ENCODE data around the gene KATNAL2. TPM values are rescaled to one million over a fixed set of nuclear protein-coding genes. Genes with fewer than 3 reads are reported as not detected.
A peak's percentile ranks its signal among the peaks of the same experiment; 100 is the strongest.

Gene KATNAL2
- total RNA-seq, 1 experiment from 2014 or later: 2.0 TPM

DNA sequence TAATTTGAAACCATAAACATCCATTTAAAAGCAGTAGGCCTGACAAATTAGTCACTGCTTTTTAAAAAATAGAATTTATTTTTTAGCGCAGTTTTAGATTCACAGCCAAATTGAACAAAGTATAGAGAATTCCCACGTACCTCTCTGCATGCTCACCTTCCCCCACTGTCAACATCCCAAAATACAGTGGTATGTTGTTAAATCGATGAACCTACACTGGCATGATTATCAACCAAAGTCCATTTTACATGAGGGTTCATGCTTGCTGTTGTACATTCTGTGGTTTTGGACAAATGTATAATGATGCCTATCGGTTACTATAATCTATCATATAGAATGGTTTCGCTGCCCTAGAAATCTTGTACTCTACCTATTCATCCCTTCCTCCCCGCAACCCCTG, 123.6 kb downstream of the KATNAL2 start:
- H2AFZ ChIP-seq (ENCODE audit: low read length): no peak overlapping the region
- no peaks in the 10 kb centered on the region for H3F3A ChIP-seq (ENCODE audit: low read length, unreplicated experiment)
- ATAC-seq: no peak
- no peak overlapping the region for H3K4me2 ChIP-seq (ENCODE audit: low read length)
- ChIA-PET CTCF (no interaction called here), POLR2A (ENCODE audit: unreplicated experiment) (no interaction called here)
- TF ChIP-seq, protein P1, sequence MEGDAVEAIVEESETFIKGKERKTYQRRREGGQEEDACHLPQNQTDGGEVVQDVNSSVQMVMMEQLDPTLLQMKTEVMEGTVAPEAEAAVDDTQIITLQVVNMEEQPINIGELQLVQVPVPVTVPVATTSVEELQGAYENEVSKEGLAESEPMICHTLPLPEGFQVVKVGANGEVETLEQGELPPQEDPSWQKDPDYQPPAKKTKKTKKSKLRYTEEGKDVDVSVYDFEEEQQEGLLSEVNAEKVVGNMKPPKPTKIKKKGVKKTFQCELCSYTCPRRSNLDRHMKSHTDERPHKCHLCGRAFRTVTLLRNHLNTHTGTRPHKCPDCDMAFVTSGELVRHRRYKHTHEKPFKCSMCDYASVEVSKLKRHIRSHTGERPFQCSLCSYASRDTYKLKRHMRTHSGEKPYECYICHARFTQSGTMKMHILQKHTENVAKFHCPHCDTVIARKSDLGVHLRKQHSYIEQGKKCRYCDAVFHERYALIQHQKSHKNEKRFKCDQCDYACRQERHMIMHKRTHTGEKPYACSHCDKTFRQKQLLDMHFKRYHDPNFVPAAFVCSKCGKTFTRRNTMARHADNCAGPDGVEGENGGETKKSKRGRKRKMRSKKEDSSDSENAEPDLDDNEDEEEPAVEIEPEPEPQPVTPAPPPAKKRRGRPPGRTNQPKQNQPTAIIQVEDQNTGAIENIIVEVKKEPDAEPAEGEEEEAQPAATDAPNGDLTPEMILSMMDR (conservative IDR thresholded peaks at IDR 0.05; ENCODE audit: low read depth, low read length): no peak
- TF ChIP-seq EZH2 (IDR thresholded peaks at IDR 0.05; ENCODE audit: low read length, unreplicated experiment) (no peak), EZH2phosphoT487 (IDR thresholded peaks at IDR 0.05; ENCODE audit: borderline replicate concordance, low read length) (no peak)
- BruUV-seq (replicated peaks): no TSS peak
- H3K79me2 ChIP-seq (ENCODE audit: low read length): no peaks in the 10 kb centered on the region
- no peaks in the 10 kb centered on the region for H4K20me1 ChIP-seq (ENCODE audit: low read length)
- H3K36me3 ChIP-seq (ENCODE audit: low read depth, low read length): no peaks in the 10 kb centered on the region
- no peak for DNase-seq
- no peaks in the 10 kb centered on the region for H3K9me2 ChIP-seq (replicated peaks; ENCODE audit: low read length)
- H3K4me3 ChIP-seq (ENCODE audit: low read length): no peak overlapping the region
- no peaks in the 10 kb centered on the region for H3K4me1 ChIP-seq (ENCODE audit: insufficient read depth, low read length)
- H3K27me3 ChIP-seq (ENCODE audit: low read length): no peaks in the 10 kb centered on the region
- H3K27ac ChIP-seq (ENCODE audit: low read length): no peak overlapping the region
- H3K9me3 ChIP-seq (ENCODE audit: low read length): no peaks in the 10 kb centered on the region
- intact Hi-C loops (cut with micrococcal nuclease): no loop called here
- no peak overlapping the region for H3K9ac ChIP-seq (ENCODE audit: low read length)

DNA sequence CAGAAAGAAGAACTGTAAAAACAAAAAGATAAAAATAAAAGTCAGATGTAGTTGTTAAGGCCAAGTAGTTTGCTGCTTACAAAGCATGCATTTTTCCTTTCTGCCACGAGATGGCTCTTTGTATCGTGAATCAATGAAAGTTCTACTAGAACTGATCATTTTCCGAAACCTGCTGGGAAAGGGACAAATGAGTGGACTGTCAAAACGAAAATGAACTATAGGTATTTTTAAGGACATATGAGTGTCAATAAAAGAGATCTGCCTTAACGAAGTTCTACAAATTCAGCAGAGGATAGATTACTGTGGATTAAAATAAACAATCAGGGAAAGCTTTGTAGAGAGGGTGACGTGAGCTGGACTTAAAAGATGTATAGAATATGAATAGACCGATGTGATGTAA, 133.1 kb downstream of the KATNAL2 start:
- H2AFZ ChIP-seq (ENCODE audit: low read length): no peak overlapping the region
- no peaks in the 10 kb centered on the region for H3K9me2 ChIP-seq (replicated peaks; ENCODE audit: low read length)
- ChIA-PET CTCF (no interaction called here), POLR2A (ENCODE audit: unreplicated experiment) (no interaction called here)
- TF ChIP-seq EZH2 (IDR thresholded peaks at IDR 0.05; ENCODE audit: low read length, unreplicated experiment): no peak
- TF ChIP-seq, protein P1 (conservative IDR thresholded peaks at IDR 0.05; ENCODE audit: low read depth, low read length): peak; percentile 66; the same call in 1 of the 2 replicates
- TF ChIP-seq EZH2phosphoT487 (IDR thresholded peaks at IDR 0.05; ENCODE audit: borderline replicate concordance, low read length): no peak
- ATAC-seq: no peak
- H3K4me3 ChIP-seq (ENCODE audit: low read length): no peak overlapping the region
- H3K4me1 ChIP-seq (ENCODE audit: insufficient read depth, low read length): no peaks in the 10 kb centered on the region
- no peaks in the 10 kb centered on the region for H3K79me2 ChIP-seq (ENCODE audit: low read length)
- H3K9me3 ChIP-seq (ENCODE audit: low read length): no peaks in the 10 kb centered on the region
- H3F3A ChIP-seq (ENCODE audit: low read length, unreplicated experiment): no peaks in the 10 kb centered on the region
- no TSS peak for BruUV-seq (replicated peaks)
- H3K36me3 ChIP-seq (ENCODE audit: low read depth, low read length): no peaks in the 10 kb centered on the region
- peak; percentile 37 for DNase-seq
- no peak overlapping the region for H3K9ac ChIP-seq (ENCODE audit: low read length)
- no peaks in the 10 kb centered on the region for H3K27me3 ChIP-seq (ENCODE audit: low read length)
- intact Hi-C loops (cut with micrococcal nuclease): loop anchor here (1.0 to 2.0 kb wide), 2 partner anchors 155 to 232 kb away; no protein-coding TSS in a partner anchor
- H3K27ac ChIP-seq (ENCODE audit: low read length): no peak overlapping the region
- no peak overlapping the region for H3K4me2 ChIP-seq (ENCODE audit: low read length)
- H4K20me1 ChIP-seq (ENCODE audit: low read length): no peaks in the 10 kb centered on the region

DNA sequence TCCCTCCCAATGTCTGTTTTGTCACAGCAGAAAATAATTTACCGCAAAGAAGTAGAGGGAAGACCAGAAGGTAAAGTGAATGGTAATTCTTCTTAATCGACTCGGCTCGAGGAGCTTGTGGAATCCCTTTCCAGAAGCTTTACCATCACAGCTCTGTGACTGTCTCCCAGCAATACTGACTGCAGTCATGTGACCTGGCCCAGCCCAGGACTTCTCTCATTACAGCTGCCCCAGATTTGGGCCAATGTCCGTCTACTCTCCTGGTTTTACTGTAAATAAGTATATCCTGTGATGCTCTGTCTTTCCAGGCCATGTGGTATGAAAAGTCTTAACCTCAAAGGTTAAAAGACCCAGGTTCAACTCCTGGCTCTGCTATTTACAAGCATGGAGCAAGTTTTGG, 137.0 kb downstream of the KATNAL2 start:
- POLR2A ChIA-PET (ENCODE audit: unreplicated experiment): no interaction called here
- no peak for ATAC-seq
- no peaks in the 10 kb centered on the region for H3K27me3 ChIP-seq (ENCODE audit: low read length)

More for the DNA sequence above, 137.0 kb downstream of the KATNAL2 start:
- H3K4me2 ChIP-seq (ENCODE audit: low read length): no peak overlapping the region
- no peak overlapping the region for H2AFZ ChIP-seq (ENCODE audit: low read length)
- no peaks in the 10 kb centered on the region for H3K9me3 ChIP-seq (ENCODE audit: low read length)
- H3K4me3 ChIP-seq (ENCODE audit: low read length): no peak overlapping the region
- no peaks in the 10 kb centered on the region for H4K20me1 ChIP-seq (ENCODE audit: low read length)
- H3K4me1 ChIP-seq (ENCODE audit: insufficient read depth, low read length): no peaks in the 10 kb centered on the region
- intact Hi-C loops (cut with micrococcal nuclease): no loop called here
- no peaks in the 10 kb centered on the region for H3K79me2 ChIP-seq (ENCODE audit: low read length)
- no peak overlapping the region for H3K9ac ChIP-seq (ENCODE audit: low read length)
- DNase-seq: no peak
- no peak overlapping the region for H3K27ac ChIP-seq (ENCODE audit: low read length)
- TF ChIP-seq, protein P1 (conservative IDR thresholded peaks at IDR 0.05; ENCODE audit: low read depth, low read length): no peak
- TF ChIP-seq EZH2 (IDR thresholded peaks at IDR 0.05; ENCODE audit: low read length, unreplicated experiment) (no peak), EZH2phosphoT487 (IDR thresholded peaks at IDR 0.05; ENCODE audit: borderline replicate concordance, low read length) (no peak)
- H3F3A ChIP-seq (ENCODE audit: low read length, unreplicated experiment): no peaks in the 10 kb centered on the region
- H3K36me3 ChIP-seq (ENCODE audit: low read depth, low read length): no peaks in the 10 kb centered on the region
- BruUV-seq (replicated peaks): no TSS peak
- H3K9me2 ChIP-seq (replicated peaks; ENCODE audit: low read length): no peaks in the 10 kb centered on the region
- CTCF ChIA-PET: no interaction called here

Data from PC-3 (cell line).